Neutrophil (primary cell): ENCODE measurements around the gene SETDB1.

Source experiments
- H3K27ac ChIP-seq: fragments of 200-600 bp; sonication (generic); 2 replicates; pipeline ENCODE4 v1.5.1; 2016; ENCODE audit warnings: mild to moderate bottlenecking, moderate library complexity
- H3K27me3 ChIP-seq: fragments of 200-600 bp; sonication (generic); 2 replicates; pipeline ENCODE4 v1.6.0; 2016; ENCODE audit warnings: mild to moderate bottlenecking
- H3K36me3 ChIP-seq: fragments of 200-600 bp; sonication (generic); 2 replicates; pipeline ENCODE4 v1.5.1; 2017
- H3K4me1 ChIP-seq, 2 experiments: fragments of 200-600 bp in 1 of 2; sonication (generic) in 1 of 2; 1 replicate in 1 of 2; 2 replicates in 1 of 2; pipeline versions ENCODE4 v1.5.1 to v1.6.1; 2013 to 2016; ENCODE audit warnings: low read depth in 1 of 2, low read length in 1 of 2, mild to moderate bottlenecking in 1 of 2, moderate library complexity in 1 of 2; ENCODE audit not compliant: control insufficient read depth in 1 of 2, insufficient read depth in 1 of 2
- H3K4me3 ChIP-seq, 2 experiments: fragments of 200-600 bp in 1 of 2; sonication (generic) in 1 of 2; 1 replicate in 1 of 2; 2 replicates in 1 of 2; pipeline ENCODE4 v1.5.1; 2013 to 2016; ENCODE audit warnings: low read depth in 1 of 2, low read length in 1 of 2, mild to moderate bottlenecking in 1 of 2, moderate library complexity in 1 of 2
- H3K9me3 ChIP-seq: fragments of 200-600 bp; sonication (generic); 2 replicates; pipeline ENCODE4 v1.5.1; 2016
- TF ChIP-seq, protein P1 (sequence below): fragments of 200-600 bp; sonication (generic); IDR thresholded peaks from 2 replicates; pipeline ENCODE4 v1.5.1; 2016; ENCODE audit warnings: antibody characterized with exemption

The SETDB1 gene

DNA sequence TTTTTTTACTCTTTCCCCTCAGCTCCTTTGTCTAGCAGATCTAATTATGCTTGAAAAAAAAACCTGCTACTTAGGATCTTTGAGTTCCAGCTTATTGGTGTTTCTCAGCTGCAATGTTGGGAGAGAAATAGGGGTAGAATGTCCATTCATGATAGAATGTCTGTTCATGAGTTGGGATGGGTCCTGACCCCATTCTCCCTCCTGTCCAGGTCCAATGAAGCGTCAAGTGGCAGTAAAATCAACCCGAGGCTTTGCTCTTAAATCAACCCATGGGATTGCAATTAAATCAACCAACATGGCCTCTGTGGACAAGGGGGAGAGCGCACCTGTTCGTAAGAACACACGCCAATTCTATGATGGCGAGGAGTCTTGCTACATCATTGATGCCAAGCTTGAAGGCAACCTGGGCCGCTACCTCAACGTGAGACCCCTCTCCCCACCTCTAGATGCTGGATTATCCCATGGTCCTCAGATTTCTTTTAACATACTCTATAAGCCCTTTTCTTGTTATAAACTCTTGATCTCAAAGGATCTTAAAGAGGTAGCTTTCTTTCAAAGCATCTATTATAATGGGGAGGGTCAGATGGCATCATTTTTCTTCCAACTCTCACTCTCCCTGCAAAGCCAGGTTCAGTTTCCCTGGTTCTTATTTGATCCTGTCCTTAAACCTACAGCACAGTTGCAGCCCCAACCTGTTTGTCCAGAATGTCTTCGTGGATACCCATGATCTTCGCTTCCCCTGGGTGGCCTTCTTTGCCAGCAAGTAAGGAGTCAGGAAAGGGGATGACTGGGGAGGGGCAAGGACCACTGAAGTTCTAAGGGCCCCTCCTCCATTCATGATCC, 37.4 kb downstream of the SETDB1 start:
- TF ChIP-seq, protein P1, sequence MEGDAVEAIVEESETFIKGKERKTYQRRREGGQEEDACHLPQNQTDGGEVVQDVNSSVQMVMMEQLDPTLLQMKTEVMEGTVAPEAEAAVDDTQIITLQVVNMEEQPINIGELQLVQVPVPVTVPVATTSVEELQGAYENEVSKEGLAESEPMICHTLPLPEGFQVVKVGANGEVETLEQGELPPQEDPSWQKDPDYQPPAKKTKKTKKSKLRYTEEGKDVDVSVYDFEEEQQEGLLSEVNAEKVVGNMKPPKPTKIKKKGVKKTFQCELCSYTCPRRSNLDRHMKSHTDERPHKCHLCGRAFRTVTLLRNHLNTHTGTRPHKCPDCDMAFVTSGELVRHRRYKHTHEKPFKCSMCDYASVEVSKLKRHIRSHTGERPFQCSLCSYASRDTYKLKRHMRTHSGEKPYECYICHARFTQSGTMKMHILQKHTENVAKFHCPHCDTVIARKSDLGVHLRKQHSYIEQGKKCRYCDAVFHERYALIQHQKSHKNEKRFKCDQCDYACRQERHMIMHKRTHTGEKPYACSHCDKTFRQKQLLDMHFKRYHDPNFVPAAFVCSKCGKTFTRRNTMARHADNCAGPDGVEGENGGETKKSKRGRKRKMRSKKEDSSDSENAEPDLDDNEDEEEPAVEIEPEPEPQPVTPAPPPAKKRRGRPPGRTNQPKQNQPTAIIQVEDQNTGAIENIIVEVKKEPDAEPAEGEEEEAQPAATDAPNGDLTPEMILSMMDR = no peak
- Histone ChIP-seq H3K27ac (no peak overlapping the region), H3K4me1 (no peaks in the 10 kb centered on the region), H3K27me3 (no peaks in the 10 kb centered on the region), H3K9me3 (no peaks in the 10 kb centered on the region), H3K4me3 (no peak overlapping the region), H3K36me3 (peaks cover 99% of the 10 kb centered on the region)

- TF ChIP-seq, protein P1 = no peak
- no peaks in the 10 kb centered on the region for H3K27me3 ChIP-seq
- H3K27ac ChIP-seq = no peak overlapping the region
- no peak overlapping the region for H3K4me3 ChIP-seq
- no peaks in the 10 kb centered on the region for H3K9me3 ChIP-seq
- H3K36me3 ChIP-seq = peaks cover 100% of the 10 kb centered on the region
- H3K4me1 ChIP-seq = no peaks in the 10 kb centered on the region
Observed at GRCh38 chr1:150964164-150964489, 38.0 kb downstream of the SETDB1 start.

DNA sequence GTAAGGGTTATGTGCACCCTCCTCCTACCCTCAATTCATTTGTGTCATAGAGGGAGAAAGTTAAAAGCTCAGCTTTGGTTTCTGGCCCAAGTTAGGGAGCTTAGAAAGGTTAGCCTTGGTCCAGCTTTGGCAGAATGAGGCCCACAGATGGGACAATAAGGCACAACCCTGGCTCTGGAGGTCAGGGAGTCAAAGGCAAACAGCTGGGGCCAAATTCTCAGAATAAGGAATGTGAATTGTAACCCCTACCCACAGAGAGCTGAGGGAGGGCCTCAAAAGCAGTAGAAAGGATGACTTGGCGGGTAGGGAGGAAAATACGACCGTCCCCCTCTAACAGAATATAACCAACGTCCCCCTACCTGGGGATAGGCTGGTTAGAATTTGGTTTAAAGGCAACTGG, 39.4 kb downstream of the SETDB1 start:
- H3K4me1 ChIP-seq = peaks cover 0 to 3% of the 10 kb centered on the region in 2 experiments
- peaks cover 86% of the 10 kb centered on the region for H3K36me3 ChIP-seq
- no peaks in the 10 kb centered on the region for H3K27me3 ChIP-seq
- H3K4me3 ChIP-seq = no peak overlapping the region
- peak overlapping the region; percentile 31 for H3K27ac ChIP-seq
- TF ChIP-seq, protein P1 = no peak
- H3K9me3 ChIP-seq = no peaks in the 10 kb centered on the region

DNA sequence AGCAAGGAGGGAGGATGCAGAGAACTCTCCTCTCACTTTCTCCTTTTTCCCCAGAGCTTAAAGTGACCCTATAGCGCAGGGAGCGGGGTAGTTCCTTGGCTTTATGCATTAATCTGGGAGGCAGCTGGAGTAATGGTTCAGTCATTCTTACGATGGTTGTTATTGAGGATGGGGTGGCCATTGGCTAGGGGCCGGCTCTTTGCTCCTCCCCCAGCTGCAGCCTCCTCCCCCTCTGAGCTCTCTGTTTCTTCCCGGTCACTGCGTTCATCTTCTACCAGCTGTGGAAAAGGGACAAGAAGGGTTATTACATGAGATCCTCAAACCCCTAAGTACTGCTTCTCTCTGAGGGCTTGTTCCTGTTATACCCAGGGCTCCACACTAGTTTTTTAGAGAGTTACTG, 39.8 kb downstream of the SETDB1 start:
- TF ChIP-seq, protein P1 = no peak
- Histone ChIP-seq H3K9me3 (no peaks in the 10 kb centered on the region), H3K36me3 (peaks cover 82% of the 10 kb centered on the region), H3K4me3 (no peak overlapping the region), H3K4me1 (peaks cover 3 to 7% of the 10 kb centered on the region in 2 experiments), H3K27me3 (no peaks in the 10 kb centered on the region), H3K27ac (peak overlapping the region; percentile 31)

- no peak overlapping the region for H3K27ac ChIP-seq
Observed at GRCh38 chr1:150967936-150968335, 41.8 kb downstream of the SETDB1 start.

More at GRCh38 chr1:150967936-150968335, 41.8 kb downstream of the SETDB1 start:
- H3K4me3 ChIP-seq = no peak overlapping the region
- TF ChIP-seq, protein P1 = no peak
- H3K4me1 ChIP-seq = peaks cover 23 to 26% of the 10 kb centered on the region in 2 experiments
- peaks cover 63% of the 10 kb centered on the region for H3K36me3 ChIP-seq
- H3K27me3 ChIP-seq = no peaks in the 10 kb centered on the region
- no peaks in the 10 kb centered on the region for H3K9me3 ChIP-seq
